GM19468 (cell line): Measurements from ENCODE around the gene HPS4.
"Not testable (repeated sequence)": the region's sequence is repeated elsewhere in the genome, so short reads cannot be mapped to it uniquely, and the experiment has no call there.

Experiments used
- ATAC-seq: cut with Tn5 transposase; IDR thresholded peaks from one replicate; pipeline ENCODE4 v1.9.1; 2021; ENCODE audit warnings: mild to moderate bottlenecking, moderate library complexity, moderate number of reproducible peaks; ENCODE audit not compliant: unreplicated experiment; ENCODE audit errors: extremely low read depth

Gene HPS4

DNA sequence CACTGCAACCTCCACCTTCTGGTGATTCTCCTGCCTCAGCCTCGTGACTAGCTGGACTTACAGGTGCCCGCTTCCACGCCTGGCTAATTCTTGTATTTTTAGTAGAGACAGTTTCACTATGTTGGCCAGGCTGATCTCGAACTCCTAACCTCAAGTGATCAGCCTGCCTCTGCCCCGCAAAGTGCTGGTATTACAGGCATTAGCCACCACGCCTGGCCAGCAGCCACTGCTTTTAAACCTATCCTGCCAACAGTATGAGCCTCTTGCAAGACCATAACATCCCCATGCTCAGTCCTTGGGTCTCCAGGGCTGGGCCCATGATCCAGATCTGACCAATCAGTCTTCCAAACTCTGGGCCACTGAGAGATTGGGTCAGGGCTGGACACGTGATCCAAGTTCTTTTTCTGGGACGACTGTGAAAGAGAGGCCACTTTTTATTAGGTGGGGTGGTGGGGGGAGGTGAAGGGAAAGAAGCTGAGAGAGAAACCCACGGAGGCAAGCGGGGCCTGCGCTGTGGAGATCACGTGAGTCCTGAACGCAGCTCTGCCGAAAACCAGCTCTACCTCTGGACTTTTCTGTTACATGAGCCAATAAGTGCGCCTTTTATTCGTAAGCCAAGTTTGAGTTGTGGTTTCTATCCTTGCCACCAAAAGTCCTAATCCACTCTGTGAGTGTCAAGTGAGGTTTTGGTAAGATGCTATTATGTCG, 36.6 kb downstream of the HPS4 start:
- ATAC-seq: no peak

GRCh38 chr22:26445577-26446275, 37.9 kb downstream of the HPS4 start:
- ATAC-seq: no peak

- ATAC-seq: no peak
Observed at GRCh38 chr22:26444777-26445176, 38.8 kb downstream of the HPS4 start.

DNA sequence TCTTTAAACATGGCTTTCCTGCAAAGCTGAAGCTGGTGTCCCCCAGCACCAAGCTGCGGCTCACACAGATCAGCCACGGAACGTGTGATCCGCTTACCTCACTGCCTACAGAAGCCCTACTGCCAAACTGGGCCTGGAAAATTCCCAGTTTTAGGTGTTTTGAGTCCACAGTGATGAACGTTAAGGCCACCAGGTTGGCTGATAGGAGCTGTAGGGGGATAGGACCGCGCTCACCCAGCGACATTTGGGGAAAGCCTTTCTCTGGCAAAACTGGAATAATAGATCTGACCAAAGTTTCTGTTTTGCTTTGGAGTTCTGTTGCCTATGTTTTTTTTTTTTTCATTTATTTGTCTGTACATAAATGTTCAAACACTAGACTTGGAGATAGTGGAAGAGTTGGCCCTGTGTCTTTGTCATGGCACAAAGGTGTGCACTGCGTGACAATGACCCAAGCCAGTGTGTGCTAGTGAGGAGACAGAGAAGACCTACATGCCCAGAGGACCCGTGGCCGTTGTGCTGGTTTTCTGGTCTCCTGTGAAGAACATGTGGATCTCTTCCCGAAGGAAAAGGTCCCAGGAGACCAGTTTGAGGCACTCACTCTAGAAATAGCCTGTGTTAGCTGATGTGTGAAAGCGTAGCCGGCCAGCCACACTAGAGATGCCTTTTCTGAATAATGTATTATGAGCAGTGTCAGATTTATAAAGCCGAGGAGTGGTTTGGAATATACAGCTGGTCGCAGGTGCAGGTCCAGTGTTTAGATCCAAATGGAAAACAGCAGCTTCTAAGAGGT, 39.5 kb downstream of the HPS4 start:
- ATAC-seq: no peak

DNA sequence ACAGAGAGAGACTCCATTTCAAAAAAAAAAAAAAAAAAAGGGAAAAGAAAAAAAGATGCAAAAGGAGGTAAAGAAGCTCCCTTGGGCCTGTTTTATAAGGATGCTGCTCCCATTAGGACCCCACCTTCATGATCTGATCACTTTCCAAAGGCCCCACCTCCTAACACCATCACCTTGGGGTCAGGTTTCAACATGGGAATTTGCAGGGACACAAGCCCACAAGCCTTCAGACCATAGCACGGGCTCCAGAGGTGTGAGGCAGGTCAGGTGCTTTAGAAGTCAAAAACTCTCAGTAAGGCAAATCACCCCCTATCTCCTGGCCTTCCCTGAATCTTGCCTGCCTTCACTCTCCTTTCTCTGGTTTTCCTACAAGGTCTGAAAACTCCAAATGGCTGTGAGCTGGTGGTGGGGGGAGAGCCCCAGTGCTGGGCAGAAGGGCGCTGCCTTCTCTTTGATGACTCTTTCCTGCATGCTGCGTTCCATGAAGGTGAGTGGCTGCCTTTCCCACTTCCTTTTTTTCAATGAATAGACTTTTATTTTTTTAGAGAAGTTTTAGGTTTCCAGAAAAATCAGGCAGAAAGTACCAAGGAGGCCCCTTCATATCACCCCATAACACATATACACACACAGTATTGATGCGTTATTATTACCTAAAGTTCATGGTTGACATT, 41.4 kb downstream of the HPS4 start:
- ATAC-seq: no peak

- ATAC-seq: no peak
Observed at GRCh38 chr22:26439559-26439958, 44.0 kb downstream of the HPS4 start.

- not testable (repeated sequence) for ATAC-seq
Observed at GRCh38 chr22:26438776-26439175, 44.8 kb downstream of the HPS4 start.

DNA sequence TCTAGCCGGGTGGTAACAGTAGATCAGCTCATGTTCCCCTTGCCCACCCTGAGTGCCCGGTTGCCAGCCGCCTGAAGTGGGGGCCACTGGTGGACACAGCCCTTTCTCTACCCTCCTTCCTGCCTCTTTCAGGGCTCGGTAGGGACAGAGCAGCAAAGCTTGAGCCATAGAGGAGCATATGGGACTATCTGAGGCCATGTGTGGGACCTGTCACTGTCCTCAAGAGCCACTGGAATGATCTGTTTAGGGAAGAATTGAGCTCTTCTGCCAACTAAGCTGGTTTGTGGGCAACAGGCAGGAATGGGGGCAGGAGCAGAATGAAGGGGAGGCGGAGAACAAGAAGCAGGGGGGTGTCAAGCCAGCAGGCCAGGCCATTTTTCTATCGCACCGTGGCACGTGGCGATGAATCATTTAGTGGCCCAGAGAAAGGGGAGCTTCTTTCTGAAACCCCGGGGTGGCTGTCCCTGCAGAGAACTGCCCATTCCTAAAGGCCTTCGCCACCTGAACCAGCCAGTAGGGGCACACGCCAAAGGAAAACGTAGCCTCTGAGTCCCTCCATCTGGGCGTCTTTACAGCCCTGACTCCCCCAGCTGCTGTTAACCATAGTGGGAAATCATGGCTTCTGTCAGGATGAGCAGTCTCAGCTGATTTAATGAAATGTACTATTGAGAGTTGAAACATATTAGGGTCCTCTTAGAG, 45.7 kb downstream of the HPS4 start:
- ATAC-seq: no peak

GRCh38 chr22:26436903-26437515, 46.6 kb downstream of the HPS4 start:
- ATAC-seq: no peak

DNA sequence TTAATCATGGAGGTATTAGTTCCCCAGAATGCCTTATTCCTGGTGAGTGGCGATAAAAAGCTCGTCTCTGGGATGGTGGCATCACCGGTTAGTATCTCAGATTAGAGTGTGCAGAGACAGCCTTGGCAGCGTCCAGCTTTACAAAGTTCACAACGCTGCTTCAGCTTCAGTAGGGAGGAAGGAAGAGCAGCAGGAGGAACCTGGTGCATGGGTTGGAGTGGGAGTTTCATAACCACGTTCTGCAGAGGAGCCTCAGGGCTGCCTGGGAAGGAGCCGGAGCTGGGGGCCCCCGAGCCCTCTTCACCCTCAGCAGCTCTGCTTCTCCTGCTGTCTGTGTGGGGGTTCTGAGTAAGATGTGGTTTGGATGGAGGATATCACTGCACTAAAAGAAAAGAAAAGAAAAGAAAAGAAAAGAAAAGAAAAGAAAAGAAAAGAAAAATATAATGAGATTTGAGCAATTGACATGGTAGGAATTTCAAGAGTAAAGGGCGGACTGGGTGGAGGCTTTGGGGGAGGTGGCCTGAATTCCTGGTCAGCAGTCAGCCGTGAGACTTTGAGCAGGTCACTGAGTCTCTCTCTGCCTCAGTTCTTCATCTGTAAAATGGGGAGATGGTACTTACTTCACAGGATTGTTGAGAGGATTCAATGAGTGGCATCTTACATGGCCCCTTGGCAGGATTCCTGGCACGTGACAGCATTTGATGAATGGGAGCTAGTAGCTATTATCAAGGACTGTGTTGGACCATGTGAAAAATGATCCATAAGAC, 48.1 kb downstream of the HPS4 start:
- no peak for ATAC-seq

GRCh38 chr22:26433805-26434204, 49.8 kb downstream of the HPS4 start:
- no peak for ATAC-seq

DNA sequence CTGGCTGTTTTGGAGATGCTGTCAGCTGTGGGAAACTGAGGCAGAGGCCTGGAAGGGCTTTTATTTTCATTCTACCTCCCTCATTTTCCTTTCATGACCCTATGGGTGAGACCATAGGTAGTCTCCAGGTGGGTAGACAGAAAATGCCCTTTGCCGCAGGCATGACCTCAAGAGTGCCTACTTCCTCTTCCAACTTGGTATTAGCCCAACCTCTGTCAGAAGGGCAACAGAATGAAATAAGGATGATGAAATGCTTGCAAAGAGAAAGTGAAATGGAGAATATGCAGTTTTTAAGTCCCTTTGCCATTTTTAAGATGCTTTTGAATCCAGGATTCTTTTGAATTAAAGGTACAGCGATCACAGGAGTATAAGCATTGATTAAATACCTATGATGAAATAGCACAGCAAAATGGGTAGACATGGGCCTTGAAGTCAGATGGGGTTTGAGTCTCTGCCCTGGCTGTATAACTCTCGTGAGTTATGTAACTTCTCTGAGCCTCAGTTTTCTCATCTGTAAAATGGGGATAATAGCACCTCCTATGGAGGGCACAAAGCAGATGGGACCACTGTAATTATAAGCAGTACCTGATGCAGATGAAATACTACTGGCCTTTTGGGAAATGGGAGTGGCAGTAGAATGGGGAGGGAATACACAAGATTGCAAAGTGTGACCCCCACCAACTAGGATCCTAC, 50.8 kb downstream of the HPS4 start:
- no peak for ATAC-seq

GRCh38 chr22:26431261-26431995, 52.2 kb downstream of the HPS4 start:
- ATAC-seq: no peak

- ATAC-seq: no peak
Observed at GRCh38 chr22:26430600-26430999, 53.0 kb downstream of the HPS4 start.

GRCh38 chr22:26429458-26430286, 53.9 kb downstream of the HPS4 start:
- no peak for ATAC-seq

GRCh38 chr22:26428515-26429457, 54.8 kb downstream of the HPS4 start, which contains the start of gene ASPHD2:
Gene ASPHD2, plus strand, starts transcription at chr22:26429260. Its CDS starts 4,356 bp downstream, at chr22:26433616.
- peak; percentile 65 for ATAC-seq
